ENCODE measurements around the gene CAMSAP2.

CAMSAP2 gene

DNA sequence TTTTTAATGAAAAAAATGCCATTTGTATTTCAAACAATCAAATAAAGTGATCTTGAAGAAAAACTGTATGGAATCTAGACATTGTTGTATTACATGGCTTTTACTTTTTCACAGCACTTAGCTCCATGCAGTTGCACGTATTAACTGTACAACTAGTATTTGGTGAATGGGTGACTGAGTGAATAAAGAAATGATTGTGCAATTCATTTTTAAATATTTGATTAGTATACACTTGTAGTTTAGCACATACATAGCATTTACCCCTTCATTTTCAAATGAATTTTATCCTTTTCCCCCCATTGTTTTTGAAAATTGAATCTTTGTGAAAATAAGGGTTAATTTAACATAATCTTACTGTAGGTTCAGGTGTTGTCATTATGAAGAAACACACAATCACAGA, 79.6 kb downstream of the CAMSAP2 start:
- TF ChIP-seq, protein P1, sequence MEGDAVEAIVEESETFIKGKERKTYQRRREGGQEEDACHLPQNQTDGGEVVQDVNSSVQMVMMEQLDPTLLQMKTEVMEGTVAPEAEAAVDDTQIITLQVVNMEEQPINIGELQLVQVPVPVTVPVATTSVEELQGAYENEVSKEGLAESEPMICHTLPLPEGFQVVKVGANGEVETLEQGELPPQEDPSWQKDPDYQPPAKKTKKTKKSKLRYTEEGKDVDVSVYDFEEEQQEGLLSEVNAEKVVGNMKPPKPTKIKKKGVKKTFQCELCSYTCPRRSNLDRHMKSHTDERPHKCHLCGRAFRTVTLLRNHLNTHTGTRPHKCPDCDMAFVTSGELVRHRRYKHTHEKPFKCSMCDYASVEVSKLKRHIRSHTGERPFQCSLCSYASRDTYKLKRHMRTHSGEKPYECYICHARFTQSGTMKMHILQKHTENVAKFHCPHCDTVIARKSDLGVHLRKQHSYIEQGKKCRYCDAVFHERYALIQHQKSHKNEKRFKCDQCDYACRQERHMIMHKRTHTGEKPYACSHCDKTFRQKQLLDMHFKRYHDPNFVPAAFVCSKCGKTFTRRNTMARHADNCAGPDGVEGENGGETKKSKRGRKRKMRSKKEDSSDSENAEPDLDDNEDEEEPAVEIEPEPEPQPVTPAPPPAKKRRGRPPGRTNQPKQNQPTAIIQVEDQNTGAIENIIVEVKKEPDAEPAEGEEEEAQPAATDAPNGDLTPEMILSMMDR (IDR thresholded peaks at IDR 0.05; ENCODE audit: borderline replicate concordance, insufficient read depth, low read depth, low read length), result no peak
- no peak overlapping the region for H3K4me3 ChIP-seq (ENCODE audit: low read depth, low read length)

DNA sequence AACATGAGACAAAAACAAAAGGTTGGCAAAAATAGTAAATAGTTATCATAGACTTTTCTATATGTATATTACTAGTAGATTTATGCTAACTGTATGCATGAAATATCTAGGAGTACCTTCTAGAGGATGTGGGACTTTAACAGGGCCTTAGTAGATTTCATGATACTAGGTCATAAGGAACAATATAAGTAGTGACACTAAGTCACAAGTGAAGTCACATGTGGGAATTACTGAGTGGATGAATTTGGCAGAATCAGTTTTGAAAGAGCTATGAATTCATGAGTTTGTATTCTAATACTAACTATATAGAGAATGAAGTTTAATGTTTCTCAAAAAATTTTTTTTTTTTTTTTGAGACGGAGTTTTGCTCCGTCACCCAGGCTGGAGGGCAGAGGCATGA, 81.0 kb downstream of the CAMSAP2 start:
- H3K4me3 ChIP-seq (ENCODE audit: low read depth, low read length), result no peak overlapping the region
- TF ChIP-seq, protein P1 (IDR thresholded peaks at IDR 0.05; ENCODE audit: borderline replicate concordance, insufficient read depth, low read depth, low read length), result no peak

DNA sequence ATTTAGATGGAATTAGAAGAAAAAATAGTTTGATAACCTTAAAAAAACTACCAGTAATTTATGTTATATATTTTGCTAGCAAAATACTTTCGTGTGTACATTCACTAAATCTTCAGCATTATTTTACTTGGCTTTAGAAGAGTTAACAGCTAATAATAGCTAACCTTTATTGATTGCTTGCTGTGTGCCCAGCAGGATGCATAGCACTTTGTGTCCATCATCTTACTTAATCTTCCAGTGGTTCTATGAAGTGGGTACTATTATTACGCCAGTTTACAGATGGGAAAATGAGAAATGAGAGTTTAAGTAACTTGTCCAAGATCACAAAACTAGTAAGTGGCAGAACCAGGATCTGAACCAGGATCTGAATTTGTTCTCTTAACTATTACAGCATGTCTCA, 92.4 kb downstream of the CAMSAP2 start:
- H3K4me3 ChIP-seq (ENCODE audit: low read depth, low read length), result no peak overlapping the region
- TF ChIP-seq, protein P1 (IDR thresholded peaks at IDR 0.05; ENCODE audit: borderline replicate concordance, insufficient read depth, low read depth, low read length), result no peak

DNA sequence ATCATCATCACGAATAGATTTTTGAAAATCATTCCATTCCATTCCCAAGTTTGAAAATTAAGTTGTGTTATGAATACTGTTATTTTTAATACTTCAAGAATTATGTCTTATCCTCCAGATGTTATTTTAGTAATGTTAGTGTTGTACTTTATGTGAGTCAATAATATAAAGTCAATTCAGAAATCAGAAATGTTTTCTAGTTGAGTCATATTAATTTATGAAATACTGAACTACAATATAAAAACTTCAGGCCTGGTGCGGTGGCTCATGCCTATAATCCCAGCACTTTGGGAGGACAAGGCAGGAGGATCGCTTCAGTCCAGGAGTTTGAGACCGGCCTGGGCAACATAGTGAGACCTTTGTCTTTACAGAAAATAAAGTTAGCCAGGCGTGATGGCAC, 95.7 kb downstream of the CAMSAP2 start:
- TF ChIP-seq, protein P1 (IDR thresholded peaks at IDR 0.05; ENCODE audit: borderline replicate concordance, insufficient read depth, low read depth, low read length), result no peak
- H3K4me3 ChIP-seq (ENCODE audit: low read depth, low read length), result no peak overlapping the region

DNA sequence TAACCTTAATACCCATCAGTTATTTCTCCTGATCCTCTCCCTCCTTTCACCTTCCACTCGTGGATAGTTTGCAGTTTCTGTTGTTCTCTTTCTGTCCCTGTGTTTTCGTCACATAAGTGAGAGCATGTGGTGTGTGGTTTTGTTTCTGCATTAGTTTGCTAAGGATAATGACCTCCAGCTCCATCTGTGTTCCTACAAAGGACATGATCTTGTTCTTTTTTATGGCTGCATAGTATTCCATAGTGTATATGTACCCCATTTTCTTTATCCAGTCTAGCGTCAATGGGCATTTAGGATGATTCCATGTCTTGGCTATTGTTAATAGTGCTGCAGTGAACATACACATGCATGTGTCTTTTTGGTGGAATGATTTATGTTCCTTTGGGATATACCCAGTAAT, 97.5 kb downstream of the CAMSAP2 start:
- TF ChIP-seq, protein P1 (IDR thresholded peaks at IDR 0.05; ENCODE audit: borderline replicate concordance, insufficient read depth, low read depth, low read length), result no peak
- H3K4me3 ChIP-seq (ENCODE audit: low read depth, low read length), result no peak overlapping the region

DNA sequence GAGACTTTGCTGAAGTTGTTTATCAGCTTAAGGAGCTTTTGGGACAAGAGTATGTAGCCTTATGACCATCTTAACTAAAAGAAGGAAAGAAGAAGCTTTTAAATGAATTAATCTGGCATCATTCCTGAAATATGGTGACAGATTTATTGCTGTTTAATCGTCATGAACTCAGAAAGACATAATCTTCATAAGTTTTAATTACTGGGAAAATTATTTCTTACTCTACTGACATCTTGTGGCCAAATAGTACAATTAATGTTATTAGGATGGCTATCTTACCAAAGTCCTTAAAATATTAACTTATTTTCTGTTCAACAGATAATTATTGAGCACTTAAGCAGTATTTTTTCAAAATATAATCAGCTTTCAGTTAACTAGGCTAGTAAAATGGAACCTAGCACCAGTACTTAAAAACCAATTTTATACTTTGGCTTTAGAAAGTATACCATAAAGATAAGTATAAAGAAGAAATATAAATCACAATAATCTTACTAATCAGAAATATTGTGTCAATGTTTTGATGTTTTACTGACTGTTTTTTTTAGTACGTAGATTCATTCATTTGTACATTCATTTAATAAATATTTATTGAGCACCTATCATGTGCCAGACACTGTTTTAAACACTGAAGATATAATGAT, 99.4 kb downstream of the CAMSAP2 start:
- TF ChIP-seq, protein P1 (IDR thresholded peaks at IDR 0.05; ENCODE audit: borderline replicate concordance, insufficient read depth, low read depth, low read length), result no peak
- no peak overlapping the region for H3K4me3 ChIP-seq (ENCODE audit: low read depth, low read length)

DNA sequence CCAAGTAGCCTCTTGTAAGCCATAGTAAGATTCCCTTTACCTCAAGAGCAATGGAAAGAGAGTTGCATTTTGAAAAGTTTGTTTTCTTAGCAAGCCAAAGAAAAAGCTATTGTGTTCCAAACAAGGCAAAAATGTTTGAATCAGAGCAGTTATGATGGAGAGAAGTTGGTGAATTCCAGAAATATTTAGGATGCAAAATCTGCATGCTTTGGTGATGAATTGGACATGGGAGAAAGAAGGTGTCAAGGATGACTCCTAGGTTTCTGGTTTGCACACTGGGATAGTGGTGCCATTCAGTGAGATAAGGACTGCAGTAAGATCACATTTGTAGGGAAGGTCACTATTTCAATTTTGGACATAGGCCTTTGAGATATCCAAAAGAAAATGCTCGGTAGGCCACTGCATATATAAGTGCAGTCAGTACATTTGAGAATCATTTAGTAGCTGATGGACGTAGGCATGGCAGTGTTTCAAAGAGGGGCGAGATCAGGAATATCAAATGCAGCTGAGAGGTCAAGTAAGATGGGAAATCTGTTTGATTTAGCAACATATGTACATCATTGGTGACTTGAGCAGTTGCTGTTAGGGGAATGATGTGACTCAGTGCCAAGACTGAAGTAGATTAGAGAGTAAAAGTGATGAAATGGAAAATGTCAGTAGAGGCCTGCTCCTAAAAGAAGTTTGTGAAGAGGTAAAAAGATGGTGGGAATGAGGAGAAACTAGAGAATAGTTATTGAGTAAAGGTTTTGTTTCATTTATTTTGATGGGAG, 100.2 kb downstream of the CAMSAP2 start:
- TF ChIP-seq, protein P1 (IDR thresholded peaks at IDR 0.05; ENCODE audit: borderline replicate concordance, insufficient read depth, low read depth, low read length), result no peak
- no peak overlapping the region for H3K4me3 ChIP-seq (ENCODE audit: low read depth, low read length)

Data from GM12875 (cell line).